Stimulated activated memory B cell treated with anti-CD40 and anti-IgM and Interleukin-4, amounts not matched to agents 10 μg/mL and 1 μg/mL and 100 μg/mL, for 72 hours (primary cell): Measurements from ENCODE around the gene FAAP24.
"Not testable (repeated sequence)": the region's sequence is repeated elsewhere in the genome, so short reads cannot be mapped to it uniquely, and the experiment has no call there.

Experiments used
- ATAC-seq: fragments of 150-1000 bp; cut with Tn5 transposase; 2 replicates; pipeline ENCODE4 v1.10.0; 2021
- H3K27ac Mint-ChIP-seq: one replicate; pipeline ENCODE4 v1.8.0; 2022; ENCODE audit warnings: mild to moderate bottlenecking, mixed read lengths
- H3K27me3 Mint-ChIP-seq: one replicate; pipeline ENCODE4 v1.8.0; 2022; ENCODE audit warnings: mixed read lengths
- H3K36me3 Mint-ChIP-seq: one replicate; pipeline ENCODE4 v1.8.0; 2022; ENCODE audit warnings: mixed read lengths
- H3K4me1 Mint-ChIP-seq: one replicate; pipeline ENCODE4 v1.8.0; 2022; ENCODE audit warnings: mixed read lengths
- H3K4me3 Mint-ChIP-seq: one replicate; pipeline ENCODE4 v1.8.0; 2022; ENCODE audit warnings: mild to moderate bottlenecking, moderate library complexity, mixed read lengths
- H3K9me3 Mint-ChIP-seq: one replicate; pipeline ENCODE4 v1.8.0; 2022; ENCODE audit warnings: mixed read lengths

Gene FAAP24

GRCh38 chr19:32979807-32980206 is 7.8 kb downstream of the FAAP24 start:
- H3K9me3 Mint-ChIP-seq, H3K4me1 Mint-ChIP-seq, ATAC-seq, H3K27ac Mint-ChIP-seq, H3K27me3 Mint-ChIP-seq, H3K4me3 Mint-ChIP-seq: not testable (repeated sequence)
- peaks cover 12% of the 10 kb centered on the region for H3K36me3 Mint-ChIP-seq

DNA sequence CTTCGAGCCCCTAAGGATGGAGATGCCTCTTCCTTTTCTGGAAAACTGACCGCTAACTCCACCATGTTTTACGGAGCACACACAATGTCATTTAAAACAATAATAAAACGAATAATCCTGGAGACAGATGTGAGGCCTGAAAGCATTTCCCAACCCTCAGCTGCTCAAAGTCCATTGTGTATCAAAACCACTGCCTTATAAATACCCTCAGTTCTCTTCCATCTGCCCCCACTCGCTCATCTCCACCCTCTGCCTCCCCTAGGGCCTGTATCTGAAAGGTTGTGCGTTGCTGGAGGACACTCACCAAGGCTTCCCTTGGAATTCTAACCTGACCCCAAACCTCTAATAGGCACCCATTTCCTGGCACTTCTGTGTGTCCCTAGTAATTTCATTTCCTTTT is 10.4 kb downstream of the FAAP24 start:
- not testable (repeated sequence) for H3K4me3 Mint-ChIP-seq, H3K9me3 Mint-ChIP-seq, H3K4me1 Mint-ChIP-seq, H3K27ac Mint-ChIP-seq, H3K27me3 Mint-ChIP-seq, ATAC-seq, H3K36me3 Mint-ChIP-seq

- not testable (repeated sequence) for ATAC-seq, H3K27me3 Mint-ChIP-seq
These were observed 16.2 kb downstream of the FAAP24 start for GRCh38 chr19:32988254-32988653.

DNA sequence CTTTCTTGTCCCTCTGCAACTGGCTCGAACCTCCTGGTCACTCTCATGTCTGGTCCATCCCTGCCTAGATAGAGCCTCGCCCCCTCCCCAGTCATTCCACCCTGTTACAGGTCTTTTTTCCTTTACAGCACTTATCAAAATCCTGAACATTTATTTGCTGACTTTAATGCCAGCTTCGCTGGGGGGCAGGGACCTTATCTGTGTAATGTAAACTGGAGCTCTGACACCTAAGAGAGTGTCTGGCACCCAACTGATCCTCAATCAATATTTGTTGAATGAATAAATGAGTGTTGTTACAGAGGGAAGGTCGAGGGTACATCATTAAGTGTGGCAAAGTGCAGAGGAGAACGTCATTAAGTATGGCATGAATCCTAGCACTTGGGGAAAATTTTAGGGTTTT is 16.7 kb downstream of the FAAP24 start:
- Mint-ChIP-seq H3K9me3 (no peaks in the 10 kb centered on the region), H3K27me3 (no peaks in the 10 kb centered on the region), H3K27ac (no peak overlapping the region), H3K4me1 (no peaks in the 10 kb centered on the region), H3K4me3 (no peak overlapping the region), H3K36me3 (no peaks in the 10 kb centered on the region)
- ATAC-seq: no peak

More at GRCh38 chr19:32988254-32988653, 16.2 kb downstream of the FAAP24 start:
- not testable (repeated sequence) for H3K4me1 Mint-ChIP-seq, H3K27ac Mint-ChIP-seq, H3K9me3 Mint-ChIP-seq, H3K36me3 Mint-ChIP-seq, H3K4me3 Mint-ChIP-seq

- H3K27me3 Mint-ChIP-seq, H3K9me3 Mint-ChIP-seq, H3K4me1 Mint-ChIP-seq, H3K4me3 Mint-ChIP-seq, ATAC-seq, H3K27ac Mint-ChIP-seq: not testable (repeated sequence)
- H3K36me3 Mint-ChIP-seq: peaks cover 19% of the 10 kb centered on the region
These were observed 23.9 kb downstream of the FAAP24 start for GRCh38 chr19:32995966-32996365.

DNA sequence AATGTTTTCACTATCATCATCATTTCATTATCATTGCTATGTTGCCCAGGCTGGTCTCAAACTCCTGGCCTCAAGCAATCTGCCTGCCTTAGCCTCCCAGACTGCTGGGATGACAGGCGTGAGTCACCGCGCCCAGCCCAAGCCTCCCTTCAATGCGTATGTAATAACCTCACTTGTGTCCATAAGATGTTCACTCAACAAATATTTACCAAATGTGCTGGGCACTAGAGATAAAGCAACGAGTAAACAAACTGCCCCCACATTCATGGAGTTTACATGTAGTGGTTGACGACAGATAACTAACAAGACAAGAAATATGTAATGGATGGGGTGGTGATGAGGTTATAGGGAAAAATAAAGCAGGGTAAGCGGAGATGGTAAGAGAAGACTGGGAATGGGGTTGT is 25.0 kb downstream of the FAAP24 start:
- H3K27me3 Mint-ChIP-seq, H3K4me3 Mint-ChIP-seq, H3K9me3 Mint-ChIP-seq, H3K4me1 Mint-ChIP-seq, ATAC-seq, H3K27ac Mint-ChIP-seq: not testable (repeated sequence)
- H3K36me3 Mint-ChIP-seq: peaks cover 19% of the 10 kb centered on the region

- Mint-ChIP-seq H3K27ac (no peak overlapping the region), H3K9me3 (no peaks in the 10 kb centered on the region), H3K4me3 (no peak overlapping the region), H3K36me3 (peaks cover 19% of the 10 kb centered on the region), H3K4me1 (peaks cover 6% of the 10 kb centered on the region), H3K27me3 (no peaks in the 10 kb centered on the region)
- ATAC-seq: no peak
These were observed 25.8 kb downstream of the FAAP24 start for GRCh38 chr19:32997716-32998355.

- no peak for ATAC-seq
- H3K36me3 Mint-ChIP-seq: peaks cover 19% of the 10 kb centered on the region
- peaks cover 6% of the 10 kb centered on the region for H3K4me1 Mint-ChIP-seq
- H3K27me3 Mint-ChIP-seq: no peaks in the 10 kb centered on the region
- H3K4me3 Mint-ChIP-seq: no peak overlapping the region
- no peaks in the 10 kb centered on the region for H3K9me3 Mint-ChIP-seq
- no peak overlapping the region for H3K27ac Mint-ChIP-seq
These were observed 26.7 kb downstream of the FAAP24 start for GRCh38 chr19:32998722-32999121.

DNA sequence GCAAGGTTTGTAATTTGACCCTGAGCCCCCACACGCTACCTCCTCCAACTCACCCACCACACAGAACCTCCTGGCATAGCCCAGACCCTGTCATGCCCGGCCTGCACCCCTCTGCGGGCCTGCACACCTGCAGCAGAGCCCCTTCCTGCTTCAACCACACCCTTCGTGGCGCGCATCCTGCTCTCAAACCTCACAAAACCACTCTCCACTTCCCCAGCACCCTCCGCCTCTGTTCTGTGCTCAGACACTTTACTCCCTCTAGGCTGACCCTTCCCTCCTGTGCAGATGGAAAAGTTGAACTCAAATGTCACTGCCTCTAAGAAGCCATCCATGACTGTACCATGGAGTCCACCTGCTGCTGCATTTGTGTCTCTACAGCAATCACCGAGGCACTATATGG is 28.5 kb downstream of the FAAP24 start:
- no peak overlapping the region for H3K4me3 Mint-ChIP-seq

GRCh38 chr19:33000910-33001309 is 28.9 kb downstream of the FAAP24 start:
- Mint-ChIP-seq H3K27ac (no peak overlapping the region), H3K4me1 (peaks cover 6% of the 10 kb centered on the region), H3K4me3 (no peak overlapping the region), H3K9me3 (no peaks in the 10 kb centered on the region), H3K27me3 (no peaks in the 10 kb centered on the region), H3K36me3 (peaks cover 19% of the 10 kb centered on the region)
- no peak for ATAC-seq

More for the DNA sequence above, 28.5 kb downstream of the FAAP24 start:
- H3K9me3 Mint-ChIP-seq: no peaks in the 10 kb centered on the region
- no peak overlapping the region for H3K27ac Mint-ChIP-seq
- peaks cover 6% of the 10 kb centered on the region for H3K4me1 Mint-ChIP-seq
- H3K27me3 Mint-ChIP-seq: no peaks in the 10 kb centered on the region
- ATAC-seq: no peak
- peaks cover 19% of the 10 kb centered on the region for H3K36me3 Mint-ChIP-seq

DNA sequence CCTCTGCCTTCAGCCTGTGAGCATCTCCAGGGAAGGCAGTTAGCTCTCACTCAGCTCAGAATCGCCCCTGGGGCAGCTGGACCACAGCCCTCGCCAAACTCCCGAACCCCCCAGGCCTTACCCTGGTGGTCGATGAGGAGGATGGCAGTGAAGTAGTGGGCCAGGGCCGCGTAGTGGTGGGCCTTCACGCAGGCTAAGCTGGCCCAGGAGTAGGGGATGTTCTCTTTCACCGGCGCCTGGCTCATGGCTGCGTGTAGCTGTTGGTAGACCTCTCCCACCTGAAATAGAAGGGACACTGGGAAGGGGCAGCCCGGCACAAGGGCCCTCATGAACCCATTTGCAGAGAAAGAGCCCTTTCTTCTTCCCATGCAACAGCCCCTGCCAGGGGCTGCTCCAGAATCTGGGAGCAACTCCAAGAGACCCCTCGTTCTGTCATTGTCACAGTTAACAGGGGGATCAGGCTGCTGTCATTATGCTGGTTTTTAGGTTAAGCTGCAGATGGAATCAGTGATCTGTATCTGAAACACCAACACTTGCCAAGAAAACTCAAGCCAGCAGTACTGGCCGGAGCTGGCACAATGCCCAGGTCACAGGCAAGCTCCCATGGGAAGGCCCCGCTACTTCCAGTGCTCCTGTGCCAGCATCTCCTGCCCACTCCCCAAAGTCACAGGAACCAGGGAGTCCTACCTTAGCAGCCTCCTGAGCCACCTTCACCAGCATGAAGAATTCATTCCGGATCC is 30.3 kb downstream of the FAAP24 start:
- H3K4me1 Mint-ChIP-seq, H3K9me3 Mint-ChIP-seq, H3K27me3 Mint-ChIP-seq, ATAC-seq, H3K27ac Mint-ChIP-seq, H3K4me3 Mint-ChIP-seq: not testable (repeated sequence)
- peaks cover 15% of the 10 kb centered on the region for H3K36me3 Mint-ChIP-seq

DNA sequence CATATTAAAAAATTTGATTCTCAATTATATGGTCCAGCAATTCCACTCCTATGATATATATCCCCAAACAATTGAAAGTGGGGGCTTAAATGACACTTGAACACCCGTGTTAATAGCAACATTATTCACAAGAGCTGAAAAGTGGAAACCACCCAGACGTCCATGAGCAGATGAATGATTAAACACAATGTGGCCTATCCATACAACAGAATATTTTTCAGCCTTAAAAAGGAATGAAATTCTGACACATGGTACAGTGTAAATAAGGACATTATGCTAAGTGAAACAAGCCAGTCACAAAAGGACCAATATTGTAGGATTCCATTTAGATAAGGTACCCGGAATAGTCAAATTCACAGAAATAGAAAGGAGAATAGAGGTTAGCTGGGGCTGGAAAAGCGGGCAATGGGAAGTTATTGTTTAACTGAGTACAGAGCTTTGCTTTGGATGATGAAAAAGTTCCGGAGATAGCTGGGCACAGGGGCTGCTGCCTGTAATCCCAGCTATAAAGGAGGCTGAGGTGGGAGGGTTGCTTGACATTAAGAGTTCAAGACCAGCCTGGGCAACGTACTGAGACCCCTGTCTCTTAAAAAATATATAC is 31.5 kb downstream of the FAAP24 start:
- not testable (repeated sequence) for H3K4me3 Mint-ChIP-seq, H3K27me3 Mint-ChIP-seq, ATAC-seq, H3K36me3 Mint-ChIP-seq, H3K9me3 Mint-ChIP-seq, H3K27ac Mint-ChIP-seq, H3K4me1 Mint-ChIP-seq

DNA sequence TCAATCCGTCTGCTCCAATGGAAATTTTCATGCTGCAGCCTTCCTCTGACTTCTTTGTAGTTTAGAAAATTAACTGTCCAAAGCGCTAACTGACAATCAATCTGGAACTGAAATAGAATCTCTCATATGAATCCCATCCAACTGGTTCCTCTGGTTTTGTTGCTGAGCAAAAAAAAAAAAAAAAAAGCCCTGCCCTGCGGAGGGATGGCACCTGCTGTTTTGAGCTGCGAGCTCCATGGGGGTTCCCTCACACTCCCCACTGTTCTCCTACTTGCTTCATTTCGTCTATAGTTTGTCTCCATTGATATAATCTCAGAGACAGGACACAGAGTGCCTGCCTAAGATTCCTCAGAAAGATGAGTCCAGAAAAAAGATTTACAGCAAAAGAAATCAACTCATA is 33.4 kb downstream of the FAAP24 start:
- Mint-ChIP-seq H3K36me3 (peaks cover 5% of the 10 kb centered on the region), H3K27ac (no peak overlapping the region), H3K9me3 (no peaks in the 10 kb centered on the region), H3K27me3 (no peaks in the 10 kb centered on the region), H3K4me1 (peaks cover 4% of the 10 kb centered on the region), H3K4me3 (no peak overlapping the region)
- ATAC-seq: no peak

- Mint-ChIP-seq H3K27ac (no peak overlapping the region), H3K9me3 (no peaks in the 10 kb centered on the region), H3K4me3 (no peak overlapping the region), H3K27me3 (no peaks in the 10 kb centered on the region), H3K4me1 (no peaks in the 10 kb centered on the region), H3K36me3 (peaks cover 21% of the 10 kb centered on the region)
- ATAC-seq: no peak
These were observed 36.7 kb downstream of the FAAP24 start for GRCh38 chr19:33008738-33009137.

DNA sequence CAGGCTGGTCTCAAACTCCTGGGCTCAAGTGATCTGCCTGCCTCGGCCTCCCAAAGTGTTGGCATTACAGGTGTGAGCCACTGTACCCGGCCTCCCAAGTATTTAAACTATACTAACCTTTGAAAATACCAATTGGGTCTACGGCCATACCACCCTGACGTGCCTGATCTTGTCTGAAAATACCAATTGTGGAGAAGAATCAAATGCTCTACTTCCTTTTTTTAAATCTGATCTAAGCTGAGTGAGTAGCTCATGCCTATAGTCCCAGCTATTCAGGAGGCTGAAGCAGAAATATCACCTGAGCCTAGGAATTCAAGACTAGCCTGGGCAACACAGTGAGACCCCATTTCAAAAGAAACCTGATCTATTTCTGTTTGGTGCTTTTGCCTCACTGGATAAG is 38.8 kb downstream of the FAAP24 start:
- H3K27ac Mint-ChIP-seq, ATAC-seq, H3K27me3 Mint-ChIP-seq, H3K4me1 Mint-ChIP-seq, H3K9me3 Mint-ChIP-seq, H3K4me3 Mint-ChIP-seq: not testable (repeated sequence)
- peaks cover 21% of the 10 kb centered on the region for H3K36me3 Mint-ChIP-seq
